Endothelial cell of umbilical vein (primary cell): Measurements from ENCODE around the gene BRPF1.

Experiments used
- EZH2 ChIP-seq: IDR thresholded peaks from 2 replicates; pipeline ENCODE4 v1.6.1; 2012; ENCODE audit warnings: borderline replicate concordance, low read depth, mild to moderate bottlenecking, moderate library complexity, low read length, inconsistent platforms; ENCODE audit not compliant: severe bottlenecking
- JUN ChIP-seq: IDR thresholded peaks from 2 replicates; pipeline ENCODE4 v1.6.1; 2011; ENCODE audit warnings: borderline replicate concordance, low read depth; ENCODE audit not compliant: insufficient read length, insufficient read depth
- TF ChIP-seq, protein P1 (sequence below), 2 donors: IDR thresholded peaks; 1 replicate in 1 of 2; 2 replicates in 1 of 2; pipeline ENCODE4 v1.5.1; 2011; ENCODE audit warnings: low read length in 2 of 2, mild to moderate bottlenecking in 2 of 2, moderate library complexity in 2 of 2, control low read depth in 1 of 2, inconsistent platforms in 1 of 2, low read depth in 1 of 2; ENCODE audit not compliant: insufficient read depth in 1 of 2; ENCODE audit errors: extremely low read depth in 1 of 2

DNA sequence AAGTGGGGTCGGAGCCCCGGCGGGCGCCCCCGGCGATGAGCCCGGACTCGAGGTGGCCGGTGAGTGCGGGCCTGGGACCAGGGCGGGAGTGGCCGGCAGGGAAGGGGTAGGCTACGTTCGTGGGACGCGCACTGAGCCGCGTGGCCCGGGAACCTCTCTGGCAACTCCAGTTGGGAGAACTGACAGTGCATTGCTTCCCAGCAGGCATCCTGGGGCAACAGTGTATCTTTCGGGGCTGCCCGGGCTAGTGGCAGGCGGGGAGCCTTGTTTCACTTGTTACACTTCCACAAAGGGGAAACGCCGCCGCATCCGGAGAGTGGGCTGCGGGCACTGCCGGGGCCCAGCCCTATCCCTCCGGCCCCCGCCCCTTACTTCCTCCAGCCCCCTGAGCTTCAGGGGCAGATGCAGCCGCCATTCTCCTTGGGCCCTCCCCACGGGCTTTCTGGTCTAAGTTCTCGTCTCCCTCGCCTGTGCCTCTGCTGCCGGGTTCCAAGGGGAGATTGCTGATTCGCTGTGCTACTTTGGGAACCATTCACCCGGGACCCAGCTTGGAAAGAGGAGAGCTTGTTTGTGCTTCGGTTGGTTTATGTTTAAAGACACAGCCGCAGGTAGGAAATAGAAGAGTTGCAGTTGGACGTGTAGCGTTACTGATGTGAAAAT, 675 bp downstream of the BRPF1 start:
- no peak for TF ChIP-seq EZH2
- TF ChIP-seq, protein P1, sequence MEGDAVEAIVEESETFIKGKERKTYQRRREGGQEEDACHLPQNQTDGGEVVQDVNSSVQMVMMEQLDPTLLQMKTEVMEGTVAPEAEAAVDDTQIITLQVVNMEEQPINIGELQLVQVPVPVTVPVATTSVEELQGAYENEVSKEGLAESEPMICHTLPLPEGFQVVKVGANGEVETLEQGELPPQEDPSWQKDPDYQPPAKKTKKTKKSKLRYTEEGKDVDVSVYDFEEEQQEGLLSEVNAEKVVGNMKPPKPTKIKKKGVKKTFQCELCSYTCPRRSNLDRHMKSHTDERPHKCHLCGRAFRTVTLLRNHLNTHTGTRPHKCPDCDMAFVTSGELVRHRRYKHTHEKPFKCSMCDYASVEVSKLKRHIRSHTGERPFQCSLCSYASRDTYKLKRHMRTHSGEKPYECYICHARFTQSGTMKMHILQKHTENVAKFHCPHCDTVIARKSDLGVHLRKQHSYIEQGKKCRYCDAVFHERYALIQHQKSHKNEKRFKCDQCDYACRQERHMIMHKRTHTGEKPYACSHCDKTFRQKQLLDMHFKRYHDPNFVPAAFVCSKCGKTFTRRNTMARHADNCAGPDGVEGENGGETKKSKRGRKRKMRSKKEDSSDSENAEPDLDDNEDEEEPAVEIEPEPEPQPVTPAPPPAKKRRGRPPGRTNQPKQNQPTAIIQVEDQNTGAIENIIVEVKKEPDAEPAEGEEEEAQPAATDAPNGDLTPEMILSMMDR (IDR thresholded peaks at IDR 0.05; ENCODE audit: extremely low read depth in 1 of 2, insufficient read depth in 1 of 2, low read depth in 1 of 2, low read length in 2 of 2) = no peak
- TF ChIP-seq JUN = no peak
